Common myeloid progenitor, CD34-positive (primary cell): ENCODE measurements around the gene VAPB.
A peak's percentile ranks its signal among the peaks of the same experiment; 100 is the strongest.

ENCODE experiments used
- CTCF ChIA-PET: fragments of 350-600 bp; sonication (Branson Sonifier 250); formaldehyde crosslinking; loops from one replicate; lab custom pipeline; 2021; ENCODE audit warnings: antibody characterized with exemption; lab: Charles Lee
- POLR2A ChIA-PET: fragments of 350-600 bp; sonication (Branson Sonifier 250); formaldehyde crosslinking; loops from one replicate; lab custom pipeline; 2021; ENCODE audit warnings: antibody characterized with exemption; lab: Charles Lee
- DNase-seq, 3 donors: peaks; one replicate each; pipeline versions ENCODE4 v3.0.0 to v3.0.0-alpha.2; 2013
- H3K27ac ChIP-seq, 2 experiments: 1 replicate in 1 of 2; 2 replicates in 1 of 2; pipeline ENCODE4 v1.7.0; 2013; ENCODE audit warnings: inconsistent platforms in 2 of 2, low read length in 2 of 2, mild to moderate bottlenecking in 2 of 2, low read depth in 1 of 2, moderate library complexity in 1 of 2; ENCODE audit not compliant: severe bottlenecking in 2 of 2, insufficient read depth in 1 of 2, poor library complexity in 1 of 2
- H3K27me3 ChIP-seq, 5 experiments: replicated peaks in 2 of 5; 1 replicate in 3 of 5; 2 replicates in 2 of 5; pipeline versions ENCODE4 v1.6.1 to v1.7.0; 2013; ENCODE audit warnings: low read length in 4 of 5, mild to moderate bottlenecking in 2 of 5, moderate library complexity in 2 of 5, inconsistent platforms in 1 of 5; ENCODE audit not compliant: insufficient read depth in 5 of 5, control insufficient read depth in 4 of 5
- H3K36me3 ChIP-seq, 4 experiments: 1 replicate in 2 of 4; 2 replicates in 2 of 4; pipeline versions ENCODE4 v1.6.1 to v1.7.0; 2013; ENCODE audit warnings: low read length in 3 of 4, control low read depth in 1 of 4, mild to moderate bottlenecking in 1 of 4; ENCODE audit not compliant: control insufficient read depth in 4 of 4, insufficient read depth in 4 of 4
- H3K4me1 ChIP-seq, 4 experiments: 1 replicate in 3 of 4; 2 replicates in 1 of 4; pipeline versions ENCODE4 v1.6.1 to v1.7.1; 2013; ENCODE audit warnings: low read length in 3 of 4, mild to moderate bottlenecking in 3 of 4, control low read depth in 1 of 4, inconsistent platforms in 1 of 4, moderate library complexity in 1 of 4; ENCODE audit not compliant: control insufficient read depth in 4 of 4, insufficient read depth in 4 of 4; ENCODE audit errors: control extremely low read depth in 1 of 4
- H3K4me3 ChIP-seq, 7 experiments: 1 replicate in 4 of 7; 2 replicates in 3 of 7; pipeline versions ENCODE4 v1.5.1 to v1.7.0; 2013; ENCODE audit warnings: mild to moderate bottlenecking in 7 of 7, low read length in 6 of 7, moderate library complexity in 6 of 7, inconsistent platforms in 2 of 7, low read depth in 2 of 7, control low read depth in 1 of 7; ENCODE audit not compliant: insufficient read depth in 4 of 7, control insufficient read depth in 1 of 7; ENCODE audit errors: extremely low read depth in 1 of 7
- H3K9me3 ChIP-seq, 5 experiments: 1 replicate in 4 of 5; 2 replicates in 1 of 5; pipeline versions ENCODE4 v1.6.1 to v1.7.1; 2013; ENCODE audit warnings: low read length in 4 of 5, mild to moderate bottlenecking in 2 of 5, inconsistent platforms in 1 of 5, low read depth in 1 of 5, moderate library complexity in 1 of 5; ENCODE audit not compliant: control insufficient read depth in 4 of 5, insufficient read depth in 2 of 5; ENCODE audit errors: control extremely low read depth in 1 of 5
- WGBS: methylation state at CpG from one replicate; pipeline ENCODE4 v1.1.5; 2013; ENCODE audit not compliant: insufficient coverage; 5-methylcytosine and 5-hydroxymethylcytosine counted together

Gene VAPB

DNA sequence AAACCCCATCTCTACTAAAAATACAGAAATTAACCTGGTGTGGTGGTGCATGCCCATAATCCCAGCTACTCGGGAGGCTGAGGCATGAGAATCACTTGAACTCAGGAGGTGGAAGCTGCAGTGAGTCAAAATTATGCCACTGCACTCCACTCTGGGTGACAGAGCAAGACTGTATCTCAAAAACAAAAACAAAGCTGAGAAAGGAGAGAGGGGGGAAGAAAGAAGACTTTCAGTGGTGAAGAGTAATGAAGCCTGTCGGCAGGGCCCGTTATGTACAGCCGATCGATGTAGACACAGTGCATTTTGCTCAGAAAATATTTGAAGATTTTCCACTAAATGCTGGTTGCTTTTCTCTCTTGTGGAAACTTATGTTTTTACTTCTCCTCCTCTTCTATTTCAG is 13.8 kb downstream of the VAPB start:
- Histone ChIP-seq H3K36me3 (peaks cover 0 to 4% (median 0%) of the 10 kb centered on the region in 4 experiments), H3K27me3 (no peaks in the 10 kb centered on the region), H3K4me3 (no peak overlapping the region), H3K27ac (no peak overlapping the region), H3K9me3 (no peaks in the 10 kb centered on the region), H3K4me1 (peaks cover 0 to 18% (median 8%) of the 10 kb centered on the region in 4 experiments)
- POLR2A ChIA-PET, result no interaction called here
- DNase-seq, result no peak
- CTCF ChIA-PET, result no interaction called here
- 97% methylated on average over 5 of the region's 5 CpGs for WGBS

DNA sequence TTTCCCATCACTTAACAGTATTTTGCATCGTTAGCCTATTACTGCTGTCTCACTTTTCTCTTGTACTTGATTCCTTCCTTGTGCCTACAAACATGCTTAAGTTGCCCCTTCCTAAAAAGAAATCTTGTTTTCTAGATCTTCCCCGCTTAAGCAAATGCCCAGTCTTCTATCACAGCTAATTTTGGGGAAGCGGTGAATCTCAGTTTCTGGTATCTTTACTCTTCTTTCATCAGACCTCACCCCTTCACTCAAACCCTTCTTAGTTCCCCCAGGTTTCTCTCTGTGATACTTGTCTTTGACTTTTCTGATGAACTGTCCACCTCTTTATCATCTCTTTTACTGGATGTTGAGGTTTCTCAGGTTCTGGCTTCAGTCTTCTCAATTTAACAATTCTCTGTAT is 14.2 kb downstream of the VAPB start:
- no peaks in the 10 kb centered on the region for H3K27me3 ChIP-seq
- H3K9me3 ChIP-seq, result no peaks in the 10 kb centered on the region
- CTCF ChIA-PET, result no interaction called here
- H3K4me1 ChIP-seq, result peaks cover under 1 to 21% (median 9%) of the 10 kb centered on the region in 4 experiments
- H3K4me3 ChIP-seq, result no peak overlapping the region
- WGBS, result 100% methylated on average over 3 of the region's 3 CpGs
- DNase-seq, result no peak
- H3K27ac ChIP-seq, result no peak overlapping the region
- POLR2A ChIA-PET, result interaction anchor here (0.6 kb wide), 1 partner anchor 14 kb away, joined by 3 read pairs; the partner anchor contains the start of gene VAPB
- peaks cover 0 to under 1% (median 0%) of the 10 kb centered on the region in 4 experiments for H3K36me3 ChIP-seq

DNA sequence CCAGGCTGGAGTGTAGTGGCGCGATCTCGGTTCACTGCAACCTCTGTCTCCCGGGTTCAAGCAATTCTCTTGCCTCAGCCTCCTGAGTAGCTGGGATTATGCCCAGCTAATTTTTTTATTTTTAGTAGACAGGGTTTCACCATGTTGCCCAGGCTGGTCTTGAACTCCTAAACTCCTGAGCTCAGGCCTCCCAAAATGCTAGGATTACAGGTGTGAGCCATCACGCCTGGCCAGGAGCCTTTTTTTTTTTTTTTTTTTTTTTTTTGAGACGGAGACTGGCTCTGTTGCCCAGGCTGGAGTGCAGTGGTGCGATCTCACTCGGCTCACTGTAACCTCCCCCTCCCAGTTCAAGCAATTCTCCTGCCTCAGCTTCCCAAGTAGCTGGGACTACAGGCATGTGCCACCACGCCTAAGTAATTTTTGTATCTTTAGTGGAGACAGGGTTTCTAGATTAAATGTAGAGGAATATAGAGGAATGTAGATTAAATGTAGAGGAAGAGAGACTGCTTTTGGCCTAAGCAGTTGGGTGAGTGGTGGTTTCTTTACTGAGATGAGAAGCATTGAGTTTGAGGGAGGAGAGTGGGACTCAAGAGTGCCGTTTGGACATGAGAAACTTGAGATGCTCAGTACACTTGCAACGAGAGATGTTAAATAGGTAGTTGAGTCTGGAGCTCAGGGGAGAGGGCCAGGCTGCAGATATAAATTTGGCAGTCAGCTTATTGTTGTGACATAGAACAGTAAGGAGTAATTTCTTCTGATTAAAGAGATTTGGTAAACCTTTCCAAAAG is 16.7 kb downstream of the VAPB start:
- Histone ChIP-seq H3K4me1 (peaks cover 2 to 19% (median 12%) of the 10 kb centered on the region in 4 experiments), H3K9me3 (no peaks in the 10 kb centered on the region), H3K27me3 (no peaks in the 10 kb centered on the region), H3K4me3 (no peak overlapping the region), H3K36me3 (no peaks in the 10 kb centered on the region), H3K27ac (no peak overlapping the region)
- ChIA-PET POLR2A (no interaction called here), CTCF (interaction anchor here (1.1 to 1.5 kb wide), 2 partner anchors 13 to 15 kb away, joined by 3 to 6 read pairs; no protein-coding TSS in a partner anchor)
- 89% methylated on average over 5 of the region's 11 CpGs for WGBS
- no peak for DNase-seq

DNA sequence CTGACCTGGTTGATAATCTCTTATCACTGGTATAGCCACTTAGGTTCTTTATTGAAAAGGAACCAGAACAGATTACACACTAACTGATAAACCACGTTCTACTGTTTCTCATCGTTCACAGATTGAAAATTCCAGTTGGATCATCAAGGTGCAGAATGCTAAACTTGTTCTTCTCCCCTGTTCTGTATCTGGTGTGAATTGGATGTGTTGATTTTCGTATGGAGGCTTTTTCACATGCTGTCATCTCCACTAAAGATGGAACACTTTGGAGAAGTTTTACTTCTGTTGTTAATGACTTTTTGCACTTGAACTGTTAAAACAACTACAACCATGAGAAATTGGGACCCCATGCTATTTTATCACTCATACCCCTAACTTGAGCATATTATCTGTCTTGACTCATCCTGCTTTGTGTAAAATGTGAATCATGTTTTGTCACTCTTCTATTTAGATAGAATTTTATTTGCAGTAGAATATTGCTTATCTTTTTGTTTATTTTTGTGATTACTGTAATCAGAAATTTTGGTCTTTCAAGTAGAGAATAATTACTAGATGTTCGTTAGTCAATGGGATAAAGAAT is 17.5 kb downstream of the VAPB start:
- Histone ChIP-seq H3K9me3 (no peaks in the 10 kb centered on the region), H3K36me3 (peaks cover 0 to 3% (median 0%) of the 10 kb centered on the region in 4 experiments), H3K27ac (no peak overlapping the region), H3K4me3 (no peak overlapping the region), H3K4me1 (peaks cover 0 to 19% (median 6%) of the 10 kb centered on the region in 4 experiments), H3K27me3 (no peaks in the 10 kb centered on the region)
- DNase-seq, result no peak
- POLR2A ChIA-PET, result no interaction called here
- 100% methylated on average over 1 of the region's 4 CpGs for WGBS
- CTCF ChIA-PET, result interaction anchor here (0.8 kb wide), 1 partner anchor 8 kb away, joined by 3 read pairs; no protein-coding TSS in a partner anchor

DNA sequence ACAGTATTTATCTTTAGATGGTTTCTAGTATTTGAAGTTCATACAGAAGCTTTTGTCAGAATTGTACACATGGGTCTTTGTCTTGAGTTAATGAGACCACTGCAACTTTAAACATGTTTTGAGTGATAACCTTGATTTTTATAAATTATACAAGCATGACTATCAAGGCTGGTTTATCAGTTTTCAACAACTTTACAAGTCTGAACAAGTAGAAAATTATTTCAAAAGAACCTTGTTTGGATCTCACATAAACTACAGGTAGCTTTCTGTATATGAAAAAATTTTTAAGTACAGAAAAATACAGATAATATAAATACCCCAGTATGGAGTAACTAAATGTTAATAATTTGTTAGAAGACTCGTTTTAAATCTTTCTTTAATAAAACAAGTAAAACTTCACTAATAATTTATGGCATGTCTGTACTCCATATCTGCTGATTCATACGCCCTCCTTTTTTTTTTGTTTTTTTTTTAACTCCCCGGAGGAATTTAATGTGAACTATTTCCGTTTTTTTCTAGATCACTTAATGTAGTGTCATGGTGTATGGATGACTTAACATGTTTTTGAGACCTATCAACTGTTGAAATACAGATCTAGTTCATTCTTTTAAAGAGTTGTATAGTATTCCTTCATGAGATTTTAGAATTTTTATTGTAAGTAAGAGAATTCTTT is 18.3 kb downstream of the VAPB start:
- ChIA-PET CTCF (interaction anchor here (0.8 kb wide), 1 partner anchor 9 kb away, joined by 3 read pairs; no protein-coding TSS in a partner anchor), POLR2A (no interaction called here)
- Histone ChIP-seq H3K36me3 (peaks cover 0 to 3% (median 0%) of the 10 kb centered on the region in 4 experiments), H3K4me1 (peaks cover 0 to 19% (median 5%) of the 10 kb centered on the region in 4 experiments), H3K4me3 (no peak overlapping the region), H3K27me3 (no peaks in the 10 kb centered on the region), H3K9me3 (no peaks in the 10 kb centered on the region), H3K27ac (peak overlapping the region in 1 of 2 experiments; percentile 63)
- no CpG with 5 or more reads among the region's 4 CpGs for WGBS
- peak; percentile 61 to 90 (median 87) for DNase-seq

DNA sequence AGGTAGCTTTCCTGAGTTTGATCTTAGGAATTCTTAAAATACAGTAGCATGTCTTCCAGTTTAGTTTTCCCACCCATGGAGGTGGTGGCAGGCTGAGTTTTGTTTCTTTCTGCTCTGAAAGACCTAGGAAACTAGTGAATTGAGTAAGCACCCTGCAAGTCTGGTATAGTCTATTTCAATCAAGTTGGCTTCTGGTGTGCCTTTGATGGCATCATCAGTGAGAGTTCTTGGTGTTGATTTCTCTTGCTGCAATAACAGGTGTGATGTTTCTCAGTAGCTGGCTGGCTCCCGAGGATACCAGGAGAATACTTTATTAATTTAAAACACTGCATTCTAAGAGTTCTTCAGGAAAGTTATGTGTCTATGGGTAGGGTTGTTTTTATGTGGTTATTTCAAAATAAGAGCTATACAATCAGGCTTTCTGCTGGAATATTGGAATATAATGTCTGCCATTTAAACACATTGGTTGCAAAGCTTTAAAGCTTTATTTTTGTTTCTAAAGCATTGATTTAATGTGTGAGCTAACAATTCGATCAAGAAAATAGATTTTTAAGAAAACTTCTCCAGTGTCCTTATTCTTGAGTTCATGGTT is 19.0 kb downstream of the VAPB start:
- POLR2A ChIA-PET, result no interaction called here
- Histone ChIP-seq H3K27ac (peak overlapping the region; percentile 1 to 63), H3K4me3 (peak overlapping the region in 1 of 7 experiments; percentile 11), H3K9me3 (no peaks in the 10 kb centered on the region), H3K27me3 (no peaks in the 10 kb centered on the region), H3K4me1 (peaks cover 0 to 19% (median 5%) of the 10 kb centered on the region in 4 experiments), H3K36me3 (peaks cover 0 to 3% (median 0%) of the 10 kb centered on the region in 4 experiments)
- WGBS, result no CpG with 5 or more reads among the region's 2 CpGs
- CTCF ChIA-PET, result interaction anchor here (0.6 kb wide), 1 partner anchor 96 kb away, joined by 3 read pairs; no protein-coding TSS in a partner anchor
- peak in 1 of 3 donors; percentile 8 for DNase-seq
